Right lobe of liver (tissue), 6 donors: ENCODE results near the gene TVP23C. TPM values are rescaled to one million over a fixed set of nuclear protein-coding genes. Genes with fewer than 3 reads are reported as not detected.

Experiments used
- ATAC-seq, 4 donors: fragments of 200-7000 bp; cut with Tn5 transposase; one replicate each; pipeline ENCODE4 v1.9.1; 2020; ENCODE audit warnings: mild to moderate bottlenecking in 4 of 4, moderate library complexity in 4 of 4
- DNase-seq, 3 donors: peaks; one replicate each; pipeline ENCODE4 v3.0.0-alpha.2; 2020
- H3K27ac ChIP-seq, 3 donors: fragments of 200-600 bp; one replicate each; pipeline ENCODE4 v1.8.0; 2022
- H3K27me3 ChIP-seq, 2 donors: fragments of 200-600 bp; one replicate each; pipeline ENCODE4 v1.8.0; 2022
- H3K36me3 ChIP-seq, 4 donors: fragments of 200-600 bp; sonication (generic) in 1 of 4; one replicate each; pipeline versions ENCODE4 v1.5.1 to v1.8.0; 2017 to 2022; ENCODE audit warnings: control low read depth in 1 of 4
- H3K4me1 ChIP-seq, 4 donors: fragments of 200-600 bp; sonication (generic) in 1 of 4; one replicate each; pipeline versions ENCODE4 v1.5.1 to v1.8.0; 2017 to 2022; ENCODE audit warnings: control low read depth in 1 of 4
- H3K4me3 ChIP-seq, 3 donors: fragments of 200-600 bp; one replicate each; pipeline ENCODE4 v1.8.0; 2022
- H3K9me3 ChIP-seq, 4 donors: fragments of 200-600 bp; sonication (generic) in 1 of 4; one replicate each; pipeline versions ENCODE4 v1.5.1 to v1.8.0; 2017 to 2022; ENCODE audit warnings: control low read depth in 1 of 4
- POLR2A ChIP-seq: fragments of 450-650 bp; IDR thresholded peaks from one replicate; pipeline ENCODE4 v1.6.1; 2017; ENCODE audit warnings: antibody characterized with exemption, mild to moderate bottlenecking
- WGBS: methylation state at CpG from one replicate; pipeline ENCODE4 v1.1.6; 2018; ENCODE audit warnings: low coverage, low lambda C conversion rate; ENCODE audit not compliant: insufficient coverage; ENCODE audit errors: missing lambda C conversion rate; 5-methylcytosine and 5-hydroxymethylcytosine counted together
- intact Hi-C, 2 donors: fragments of 100-400 bp; cut with DNase I; formaldehyde crosslinking; loops; one replicate each; pipeline versions ENCODE4 v1.11.2 to v1.14.1; 2022
- total RNA-seq, 6 experiments: library from RNA; depleted of rRNA in 2 of 6; stranded (reverse); fragments of >200 nt in 2 of 6; fragmentation: NEBNext Ultra II Directional in 3 of 6; extraction: Animal tissue kit (Norgen Biotek cat#: 25700) in 3 of 6; gene quantifications; one replicate each; pipeline versions ENCODE4 v1.1.0 to v1.2.4, GENCODE V29; 2016 to 2023
- TF ChIP-seq, protein P1 (sequence below), 4 donors: fragments of 200-600 bp in 3 of 4; fragments of 450-650 bp in 1 of 4; IDR thresholded peaks; one replicate each; pipeline versions ENCODE4 v1.5.1 to v1.8.0; 2016 to 2022; ENCODE audit warnings: antibody characterized with exemption in 4 of 4, mild to moderate bottlenecking in 2 of 4
- donor health status: DM: no; HTN: yes; CAD: no.
- donor health status: DM: no; HTN: no; CAD: no.
- donor health status: DM: no; HTN: no; CAD: no.
- donor health status: DM: no; HTN: yes; CAD: no.
- donor health status: DM: no; HTN: yes; CAD: no.

TVP23C gene
- total RNA-seq, 6 experiments from 2014 or later: 3.5 to 6.5 (median 4.7) TPM

GRCh38 chr17:15479703-15480102 lies 83.6 kb downstream of the TVP23C start:
- Histone ChIP-seq H3K9me3 (no peaks in the 10 kb centered on the region), H3K4me3 (no peak overlapping the region), H3K27ac (no peak overlapping the region), H3K36me3 (no peaks in the 10 kb centered on the region), H3K4me1 (no peaks in the 10 kb centered on the region), H3K27me3 (no peaks in the 10 kb centered on the region)
- ATAC-seq: no peak
- DNase-seq: no peak
- TF ChIP-seq, protein P1, sequence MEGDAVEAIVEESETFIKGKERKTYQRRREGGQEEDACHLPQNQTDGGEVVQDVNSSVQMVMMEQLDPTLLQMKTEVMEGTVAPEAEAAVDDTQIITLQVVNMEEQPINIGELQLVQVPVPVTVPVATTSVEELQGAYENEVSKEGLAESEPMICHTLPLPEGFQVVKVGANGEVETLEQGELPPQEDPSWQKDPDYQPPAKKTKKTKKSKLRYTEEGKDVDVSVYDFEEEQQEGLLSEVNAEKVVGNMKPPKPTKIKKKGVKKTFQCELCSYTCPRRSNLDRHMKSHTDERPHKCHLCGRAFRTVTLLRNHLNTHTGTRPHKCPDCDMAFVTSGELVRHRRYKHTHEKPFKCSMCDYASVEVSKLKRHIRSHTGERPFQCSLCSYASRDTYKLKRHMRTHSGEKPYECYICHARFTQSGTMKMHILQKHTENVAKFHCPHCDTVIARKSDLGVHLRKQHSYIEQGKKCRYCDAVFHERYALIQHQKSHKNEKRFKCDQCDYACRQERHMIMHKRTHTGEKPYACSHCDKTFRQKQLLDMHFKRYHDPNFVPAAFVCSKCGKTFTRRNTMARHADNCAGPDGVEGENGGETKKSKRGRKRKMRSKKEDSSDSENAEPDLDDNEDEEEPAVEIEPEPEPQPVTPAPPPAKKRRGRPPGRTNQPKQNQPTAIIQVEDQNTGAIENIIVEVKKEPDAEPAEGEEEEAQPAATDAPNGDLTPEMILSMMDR (IDR thresholded peaks at IDR 0.05): no peak
- no peak for TF ChIP-seq POLR2A
- intact Hi-C loops: no loop called here

GRCh38 chr17:15478845-15479244 lies 84.4 kb downstream of the TVP23C start:
- Histone ChIP-seq H3K36me3 (no peaks in the 10 kb centered on the region), H3K27ac (no peak overlapping the region), H3K27me3 (no peaks in the 10 kb centered on the region), H3K4me3 (no peak overlapping the region), H3K9me3 (no peaks in the 10 kb centered on the region), H3K4me1 (no peaks in the 10 kb centered on the region)
- DNase-seq: no peak
- no peak for ATAC-seq
- TF ChIP-seq, protein P1 (IDR thresholded peaks at IDR 0.05): no peak
- no peak for TF ChIP-seq POLR2A
- intact Hi-C loops: no loop called here
- 88% methylated on average over 5 of the region's 5 CpGs for WGBS

GRCh38 chr17:15475631-15476354 lies 87.5 kb downstream of the TVP23C start:
- ATAC-seq: no peak
- WGBS: 91% methylated on average over 8 of the region's 8 CpGs
- DNase-seq: no peak
- intact Hi-C loops: no loop called here
- Histone ChIP-seq H3K9me3 (no peaks in the 10 kb centered on the region), H3K27me3 (no peaks in the 10 kb centered on the region), H3K4me1 (no peaks in the 10 kb centered on the region), H3K27ac (no peak overlapping the region), H3K4me3 (no peak overlapping the region), H3K36me3 (no peaks in the 10 kb centered on the region)
- TF ChIP-seq POLR2A: no peak
- TF ChIP-seq, protein P1 (IDR thresholded peaks at IDR 0.05): no peak

DNA sequence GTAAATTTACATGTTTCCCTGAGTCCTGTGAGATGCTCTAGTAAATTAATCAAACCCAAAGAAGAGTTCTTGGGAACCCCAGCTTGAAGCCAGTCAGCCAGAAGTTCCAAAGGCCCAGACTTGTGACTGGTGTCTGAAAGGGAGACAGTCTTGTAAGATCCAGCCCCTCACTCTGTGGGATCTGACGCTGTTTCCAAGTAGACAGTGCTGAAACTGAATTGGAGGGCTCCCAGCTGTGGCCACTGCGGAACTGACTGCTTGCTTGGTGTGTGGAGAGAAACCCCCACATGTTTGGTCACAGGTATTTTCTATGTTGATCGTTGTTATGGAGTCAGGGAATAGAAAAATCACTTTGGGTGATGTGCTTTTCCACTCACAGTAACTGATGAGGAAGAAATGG lies 90.4 kb downstream of the TVP23C start:
- intact Hi-C loops: no loop called here
- Histone ChIP-seq H3K27ac (no peak overlapping the region), H3K27me3 (no peaks in the 10 kb centered on the region), H3K4me1 (no peaks in the 10 kb centered on the region), H3K36me3 (no peaks in the 10 kb centered on the region), H3K9me3 (no peaks in the 10 kb centered on the region), H3K4me3 (no peak overlapping the region)
- ATAC-seq: no peak
- WGBS: 90% methylated on average over 3 of the region's 3 CpGs
- TF ChIP-seq, protein P1 (IDR thresholded peaks at IDR 0.05): no peak
- TF ChIP-seq POLR2A: no peak
- DNase-seq: no peak
